ENCODE data around the gene ABTB2. TPM values are rescaled to one million over a fixed set of nuclear protein-coding genes. Genes with fewer than 3 reads are reported as not detected.

ABTB2 gene
- polyA plus RNA-seq, 2 of the 4 experiments (the other 2 are of a cell fraction), result 8.9 to 15.4 TPM

- Histone ChIP-seq H3K4me2 (no peak overlapping the region), H3K27ac (no peak overlapping the region), H3K4me1 (peaks cover 29% of the 10 kb centered on the region), H3K9me3 (no peaks in the 10 kb centered on the region), H3K4me3 (no peak overlapping the region)
- ATAC-seq (no peak), DNase-seq (ENCODE audit: low read depth in 1 of 2, low spot score in 1 of 2) (no peak), FAIRE-seq (no peak)
- TF ChIP-seq HOXB5 (CRISPR knock-in tag; IDR thresholded peaks at IDR 0.05), result no peak
- TF ChIP-seq EP300 (IDR thresholded peaks at IDR 0.05), result no peak
- no peak for TF ChIP-seq PHF8 (IDR thresholded peaks at IDR 0.05; ENCODE audit: borderline replicate concordance, low read depth)
- 88% methylated on average over 3 of the region's 3 CpGs for WGBS (ENCODE audit: missing lambda C conversion rate)
- POLR2A ChIA-PET, result no interaction called here
- CTCF ChIA-PET, result interaction anchor here (1.6 to 3.0 kb wide), 2 partner anchors 27 to 151 kb away, joined by 3 to 12 read pairs; no protein-coding TSS in a partner anchor
Observed at GRCh38 chr11:34201129-34201528, 156.7 kb downstream of the ABTB2 start.

- ChIA-PET POLR2A (no interaction called here), CTCF (interaction anchor here (3.0 kb wide), 1 partner anchor 25 kb away, joined by 12 read pairs; no protein-coding TSS in a partner anchor)
- Histone ChIP-seq H3K4me3 (no peak overlapping the region), H3K9me3 (no peaks in the 10 kb centered on the region), H3K4me2 (no peak overlapping the region), H3K4me1 (peaks cover 14% of the 10 kb centered on the region), H3K27ac (no peak overlapping the region)
- DNase-seq (ENCODE audit: low read depth in 1 of 2, low spot score in 1 of 2) (no peak), FAIRE-seq (no peak), ATAC-seq (no peak)
- TF ChIP-seq HOXA7 (CRISPR knock-in tag; IDR thresholded peaks at IDR 0.05), result no peak
- no peak for TF ChIP-seq FOXS1 (CRISPR knock-in tag; IDR thresholded peaks at IDR 0.05)
- TF ChIP-seq CTCF (IDR thresholded peaks at IDR 0.05), result no peak
- no peak for TF ChIP-seq NFE2L2 (conservative IDR thresholded peaks at IDR 0.05; ENCODE audit: low read length)
- TF ChIP-seq EHMT2 (IDR thresholded peaks at IDR 0.05; ENCODE audit: low read depth), result no peak
- WGBS (ENCODE audit: missing lambda C conversion rate), result 66% methylated on average over 5 of the region's 5 CpGs
Observed at GRCh38 chr11:34199525-34199924, 158.3 kb downstream of the ABTB2 start.

- CTCF ChIA-PET, result interaction anchor here (1.3 to 3.0 kb wide), 2 partner anchors 10 to 24 kb away, joined by 3 to 12 read pairs; no protein-coding TSS in a partner anchor
- WGBS (ENCODE audit: missing lambda C conversion rate), result 96% methylated on average over 6 of the region's 6 CpGs
- ATAC-seq (no peak), FAIRE-seq (no peak), DNase-seq (ENCODE audit: low read depth in 1 of 2, low spot score in 1 of 2) (no peak)
- H3K27ac ChIP-seq, result no peak overlapping the region
- H3K4me3 ChIP-seq, result no peak overlapping the region
- H3K4me1 ChIP-seq, result peaks cover 12% of the 10 kb centered on the region
- POLR2A ChIA-PET, result interaction anchor here (0.7 kb wide), 1 partner anchor 38 kb away, joined by 3 read pairs; no protein-coding TSS in a partner anchor
- no peak overlapping the region for H3K4me2 ChIP-seq
- no peaks in the 10 kb centered on the region for H3K9me3 ChIP-seq
- no peak for TF ChIP-seq NPAS2 (CRISPR knock-in tag; IDR thresholded peaks at IDR 0.05; ENCODE audit: borderline replicate concordance)
- no peak for TF ChIP-seq HMGXB4 (CRISPR knock-in tag; IDR thresholded peaks at IDR 0.05; ENCODE audit: borderline replicate concordance)
- TF ChIP-seq KDM1A (IDR thresholded peaks at IDR 0.05; ENCODE audit: low read depth), result no peak
- TF ChIP-seq JUNB (IDR thresholded peaks at IDR 0.05), result no peak
- no peak for TF ChIP-seq BHLHE40 (IDR thresholded peaks at IDR 0.05; ENCODE audit: low read depth, low read length)
- no peak for TF ChIP-seq EHF (CRISPR knock-in tag; IDR thresholded peaks at IDR 0.05)
- TF ChIP-seq HES2 (IDR thresholded peaks at IDR 0.05), result no peak
- TF ChIP-seq ATOH8 (CRISPR knock-in tag; IDR thresholded peaks at IDR 0.05; ENCODE audit: low read depth), result no peak
- no peak for TF ChIP-seq HOXB5 (CRISPR knock-in tag; IDR thresholded peaks at IDR 0.05)
- no peak for TF ChIP-seq HEYL (CRISPR knock-in tag; IDR thresholded peaks at IDR 0.05)
- TF ChIP-seq FOSB (CRISPR knock-in tag; IDR thresholded peaks at IDR 0.05), result no peak
- TF ChIP-seq CBX2 (IDR thresholded peaks at IDR 0.05; ENCODE audit: borderline replicate concordance, low read depth), result no peak
- TF ChIP-seq SMC3 (IDR thresholded peaks at IDR 0.05), result no peak
- no peak for TF ChIP-seq KDM5A (IDR thresholded peaks at IDR 0.05)
- no peak for TF ChIP-seq HDAC2 (IDR thresholded peaks at IDR 0.05)
- TF ChIP-seq RCOR1 (IDR thresholded peaks at IDR 0.05; ENCODE audit: low read depth, low read length), result no peak
- no peak for TF ChIP-seq JUN (IDR thresholded peaks at IDR 0.05)
- no peak for TF ChIP-seq GATA3 (IDR thresholded peaks at IDR 0.05; ENCODE audit: borderline replicate concordance)
- no peak for TF ChIP-seq TFCP2L1 (CRISPR knock-in tag; IDR thresholded peaks at IDR 0.05)
- TF ChIP-seq ZC3H11A (IDR thresholded peaks at IDR 0.05), result no peak
Observed at GRCh38 chr11:34198523-34198922, 159.3 kb downstream of the ABTB2 start.

Measured in A549 (cell line).